Measurements from ENCODE around the gene EIPR1.

Gene EIPR1

GRCh38 chr2:3192920-3193319 lies 184.7 kb downstream of the EIPR1 start:
- Histone ChIP-seq H3K9ac (ENCODE audit: low read length) (peak overlapping the region; percentile 22), H3K4me2 (ENCODE audit: low read length) (no peak overlapping the region), H3K27ac (ENCODE audit: low read depth, low read length) (no peak overlapping the region), H3K23ac (ENCODE audit: low read length) (no peak overlapping the region), H3K4me3 (ENCODE audit: low read depth, low read length) (no peak overlapping the region), H3K79me2 (ENCODE audit: control insufficient read depth, insufficient read depth, low read length, poor library complexity) (no peaks in the 10 kb centered on the region), H2AK5ac (ENCODE audit: low read length) (no peak overlapping the region), H3K4ac (ENCODE audit: low read depth, low read length) (no peak overlapping the region), H3K18ac (ENCODE audit: low read length) (no peak overlapping the region), H2AFZ (ENCODE audit: insufficient read depth, low read length, poor library complexity) (no peak overlapping the region), H2BK120ac (ENCODE audit: insufficient read depth, low read length, poor library complexity) (no peak overlapping the region), H4K8ac (ENCODE audit: low read depth, low read length) (no peak overlapping the region), H3K36me3 (ENCODE audit: control insufficient read depth in 1 of 2, insufficient read depth in 2 of 2, low read length in 2 of 2) (peaks cover 20 to 24% of the 10 kb centered on the region in 2 experiments), H4K91ac (ENCODE audit: low read depth, low read length) (no peak overlapping the region), H3K4me1 (ENCODE audit: control insufficient read depth in 1 of 2, insufficient read depth in 2 of 2, low read length in 2 of 2) (no peaks in the 10 kb centered on the region), H2BK12ac (ENCODE audit: low read length) (no peak overlapping the region), H3K27me3 (ENCODE audit: insufficient read depth, low read length) (no peaks in the 10 kb centered on the region), H3K14ac (ENCODE audit: low read length) (no peak overlapping the region), H3K9me3 (ENCODE audit: insufficient read depth, low read depth, low read length) (peaks cover 3% of the 10 kb centered on the region), H2BK5ac (ENCODE audit: low read depth, low read length, poor library complexity) (no peak overlapping the region), H3K79me1 (ENCODE audit: low read length) (no peaks in the 10 kb centered on the region), H4K12ac (ENCODE audit: low read depth, low read length) (no peak overlapping the region)
- no peak for DNase-seq
- no CpG with 5 or more reads among the region's 7 CpGs for WGBS (ENCODE audit: extremely low coverage, insufficient coverage, insufficient read length)

GRCh38 chr2:3192281-3192818 lies 185.3 kb downstream of the EIPR1 start:
- Histone ChIP-seq H2BK12ac (ENCODE audit: low read length) (no peak overlapping the region), H2BK5ac (ENCODE audit: low read depth, low read length, poor library complexity) (no peak overlapping the region), H3K4me1 (ENCODE audit: control insufficient read depth in 1 of 2, insufficient read depth in 2 of 2, low read length in 2 of 2) (no peaks in the 10 kb centered on the region), H4K91ac (ENCODE audit: low read depth, low read length) (no peak overlapping the region), H3K18ac (ENCODE audit: low read length) (no peak overlapping the region), H3K79me2 (ENCODE audit: control insufficient read depth, insufficient read depth, low read length, poor library complexity) (no peaks in the 10 kb centered on the region), H3K23ac (ENCODE audit: low read length) (no peak overlapping the region), H3K79me1 (ENCODE audit: low read length) (no peaks in the 10 kb centered on the region), H3K14ac (ENCODE audit: low read length) (no peak overlapping the region), H4K8ac (ENCODE audit: low read depth, low read length) (no peak overlapping the region), H3K9me3 (ENCODE audit: insufficient read depth, low read depth, low read length) (peaks cover 3% of the 10 kb centered on the region), H3K27me3 (ENCODE audit: insufficient read depth, low read length) (no peaks in the 10 kb centered on the region), H4K12ac (ENCODE audit: low read depth, low read length) (no peak overlapping the region), H3K4me2 (ENCODE audit: low read length) (no peak overlapping the region), H2BK120ac (ENCODE audit: insufficient read depth, low read length, poor library complexity) (no peak overlapping the region), H3K4ac (ENCODE audit: low read depth, low read length) (no peak overlapping the region), H2AK5ac (ENCODE audit: low read length) (no peak overlapping the region), H3K36me3 (ENCODE audit: control insufficient read depth in 1 of 2, insufficient read depth in 2 of 2, low read length in 2 of 2) (peaks cover 20 to 24% of the 10 kb centered on the region in 2 experiments), H3K4me3 (ENCODE audit: low read depth, low read length) (no peak overlapping the region), H3K27ac (ENCODE audit: low read depth, low read length) (no peak overlapping the region), H3K9ac (ENCODE audit: low read length) (no peak overlapping the region), H2AFZ (ENCODE audit: insufficient read depth, low read length, poor library complexity) (no peak overlapping the region)
- no peak for DNase-seq
- WGBS (ENCODE audit: extremely low coverage, insufficient coverage, insufficient read length): no CpG with 5 or more reads among the region's 17 CpGs

DNA sequence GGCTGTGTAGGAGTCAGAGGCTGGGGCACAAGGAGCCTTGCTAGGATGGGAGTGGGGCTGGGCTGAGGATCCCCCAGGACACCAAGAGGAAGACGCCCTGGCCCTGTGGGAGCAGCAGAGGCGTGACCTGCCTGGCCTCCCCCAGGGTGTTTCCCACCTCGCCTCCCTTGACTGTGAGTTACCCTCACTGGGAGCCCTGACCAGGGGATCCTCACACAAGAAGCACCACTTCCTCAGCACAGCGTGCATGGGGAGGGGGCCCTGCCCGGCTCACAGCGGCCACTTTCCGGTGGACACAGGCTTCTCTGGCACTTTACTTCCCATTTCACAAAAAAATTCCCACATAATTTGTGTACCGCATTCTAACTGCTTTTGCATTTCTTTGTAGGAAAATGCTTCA lies 187.7 kb downstream of the EIPR1 start:
- WGBS (ENCODE audit: extremely low coverage, insufficient coverage, insufficient read length): no CpG with 5 or more reads among the region's 8 CpGs
- no peak overlapping the region for H2BK5ac ChIP-seq (ENCODE audit: low read depth, low read length, poor library complexity)
- no peak overlapping the region for H3K27ac ChIP-seq (ENCODE audit: low read depth, low read length)

DNA sequence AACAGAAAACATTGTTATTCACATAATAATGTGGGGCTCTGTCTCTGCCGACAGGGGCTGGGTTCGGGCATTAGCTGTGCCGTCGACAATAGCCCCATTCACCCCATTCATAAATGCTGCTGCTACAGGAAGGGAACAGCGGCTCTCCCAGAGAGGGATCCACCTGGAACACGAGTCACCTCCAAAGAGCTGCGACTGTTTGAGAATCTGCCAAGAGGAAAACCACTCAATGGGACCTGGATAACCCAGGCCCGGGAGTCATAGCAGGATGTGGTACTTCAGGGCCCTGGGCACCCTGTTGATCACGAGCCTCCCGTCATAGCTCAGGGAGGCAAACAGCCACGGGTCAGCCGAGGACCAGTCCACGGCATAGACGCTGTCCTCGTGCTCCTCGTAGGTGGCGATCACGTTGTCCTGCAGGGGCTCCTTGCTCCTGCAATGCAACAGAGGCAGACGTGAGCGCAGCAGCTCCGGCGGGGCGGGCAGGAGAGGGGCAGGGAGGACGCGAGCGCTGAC lies 188.5 kb downstream of the EIPR1 start:
- H3K4me2 ChIP-seq (ENCODE audit: low read length): no peak overlapping the region
- H3K4me1 ChIP-seq (ENCODE audit: control insufficient read depth in 1 of 2, insufficient read depth in 2 of 2, low read length in 2 of 2): no peaks in the 10 kb centered on the region
- H3K79me1 ChIP-seq (ENCODE audit: low read length): no peaks in the 10 kb centered on the region
- no peaks in the 10 kb centered on the region for H3K27me3 ChIP-seq (ENCODE audit: insufficient read depth, low read length)
- no peak overlapping the region for H2AFZ ChIP-seq (ENCODE audit: insufficient read depth, low read length, poor library complexity)
- H3K4me3 ChIP-seq (ENCODE audit: low read depth, low read length): no peak overlapping the region
- no peak overlapping the region for H4K91ac ChIP-seq (ENCODE audit: low read depth, low read length)
- H3K36me3 ChIP-seq (ENCODE audit: control insufficient read depth in 1 of 2, insufficient read depth in 2 of 2, low read length in 2 of 2): peaks cover 18 to 21% of the 10 kb centered on the region in 2 experiments
- no peak overlapping the region for H3K14ac ChIP-seq (ENCODE audit: low read length)
- no peaks in the 10 kb centered on the region for H3K79me2 ChIP-seq (ENCODE audit: control insufficient read depth, insufficient read depth, low read length, poor library complexity)
- no peak overlapping the region for H2BK5ac ChIP-seq (ENCODE audit: low read depth, low read length, poor library complexity)
- no peak overlapping the region for H2BK120ac ChIP-seq (ENCODE audit: insufficient read depth, low read length, poor library complexity)
- H3K18ac ChIP-seq (ENCODE audit: low read length): no peak overlapping the region
- H3K9me3 ChIP-seq (ENCODE audit: insufficient read depth, low read depth, low read length): no peaks in the 10 kb centered on the region
- H2BK12ac ChIP-seq (ENCODE audit: low read length): no peak overlapping the region
- no peak overlapping the region for H2AK5ac ChIP-seq (ENCODE audit: low read length)
- no peak overlapping the region for H3K23ac ChIP-seq (ENCODE audit: low read length)
- H3K27ac ChIP-seq (ENCODE audit: low read depth, low read length): no peak overlapping the region
- no peak overlapping the region for H3K9ac ChIP-seq (ENCODE audit: low read length)
- H3K4ac ChIP-seq (ENCODE audit: low read depth, low read length): no peak overlapping the region
- no peak for DNase-seq
- no CpG with 5 or more reads among the region's 26 CpGs for WGBS (ENCODE audit: extremely low coverage, insufficient coverage, insufficient read length)
- no peak overlapping the region for H4K8ac ChIP-seq (ENCODE audit: low read depth, low read length)
- no peak overlapping the region for H4K12ac ChIP-seq (ENCODE audit: low read depth, low read length)

More for the DNA sequence above, 187.7 kb downstream of the EIPR1 start:
- Histone ChIP-seq H2AK5ac (ENCODE audit: low read length) (no peak overlapping the region), H3K14ac (ENCODE audit: low read length) (no peak overlapping the region), H2BK120ac (ENCODE audit: insufficient read depth, low read length, poor library complexity) (no peak overlapping the region), H3K4ac (ENCODE audit: low read depth, low read length) (no peak overlapping the region), H4K8ac (ENCODE audit: low read depth, low read length) (no peak overlapping the region), H3K18ac (ENCODE audit: low read length) (no peak overlapping the region), H3K4me1 (ENCODE audit: control insufficient read depth in 1 of 2, insufficient read depth in 2 of 2, low read length in 2 of 2) (no peaks in the 10 kb centered on the region), H3K79me1 (ENCODE audit: low read length) (no peaks in the 10 kb centered on the region), H3K4me2 (ENCODE audit: low read length) (no peak overlapping the region), H3K27me3 (ENCODE audit: insufficient read depth, low read length) (no peaks in the 10 kb centered on the region), H3K23ac (ENCODE audit: low read length) (no peak overlapping the region), H3K36me3 (ENCODE audit: control insufficient read depth in 1 of 2, insufficient read depth in 2 of 2, low read length in 2 of 2) (peaks cover 20 to 24% of the 10 kb centered on the region in 2 experiments), H4K12ac (ENCODE audit: low read depth, low read length) (no peak overlapping the region), H4K91ac (ENCODE audit: low read depth, low read length) (no peak overlapping the region), H3K4me3 (ENCODE audit: low read depth, low read length) (peak overlapping the region; percentile 6), H2BK12ac (ENCODE audit: low read length) (no peak overlapping the region), H3K9me3 (ENCODE audit: insufficient read depth, low read depth, low read length) (peaks cover 3% of the 10 kb centered on the region), H3K9ac (ENCODE audit: low read length) (no peak overlapping the region), H2AFZ (ENCODE audit: insufficient read depth, low read length, poor library complexity) (no peak overlapping the region), H3K79me2 (ENCODE audit: control insufficient read depth, insufficient read depth, low read length, poor library complexity) (no peaks in the 10 kb centered on the region)
- no peak for DNase-seq
